ENCODE data around the gene NEGR1.

The NEGR1 gene

GRCh38 chr1:71372496-71372895 is 909.8 kb downstream of the NEGR1 start:
- no peak for DNase-seq (ENCODE audit: low read depth in 2 of 2)
- TF ChIP-seq, protein P1, sequence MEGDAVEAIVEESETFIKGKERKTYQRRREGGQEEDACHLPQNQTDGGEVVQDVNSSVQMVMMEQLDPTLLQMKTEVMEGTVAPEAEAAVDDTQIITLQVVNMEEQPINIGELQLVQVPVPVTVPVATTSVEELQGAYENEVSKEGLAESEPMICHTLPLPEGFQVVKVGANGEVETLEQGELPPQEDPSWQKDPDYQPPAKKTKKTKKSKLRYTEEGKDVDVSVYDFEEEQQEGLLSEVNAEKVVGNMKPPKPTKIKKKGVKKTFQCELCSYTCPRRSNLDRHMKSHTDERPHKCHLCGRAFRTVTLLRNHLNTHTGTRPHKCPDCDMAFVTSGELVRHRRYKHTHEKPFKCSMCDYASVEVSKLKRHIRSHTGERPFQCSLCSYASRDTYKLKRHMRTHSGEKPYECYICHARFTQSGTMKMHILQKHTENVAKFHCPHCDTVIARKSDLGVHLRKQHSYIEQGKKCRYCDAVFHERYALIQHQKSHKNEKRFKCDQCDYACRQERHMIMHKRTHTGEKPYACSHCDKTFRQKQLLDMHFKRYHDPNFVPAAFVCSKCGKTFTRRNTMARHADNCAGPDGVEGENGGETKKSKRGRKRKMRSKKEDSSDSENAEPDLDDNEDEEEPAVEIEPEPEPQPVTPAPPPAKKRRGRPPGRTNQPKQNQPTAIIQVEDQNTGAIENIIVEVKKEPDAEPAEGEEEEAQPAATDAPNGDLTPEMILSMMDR (IDR thresholded peaks at IDR 0.05; ENCODE audit: low read depth, low read length) = no peak
- H3K4me3 ChIP-seq (replicated peaks in 1 of 2; ENCODE audit: low read depth in 2 of 2, low read length in 2 of 2) = no peak overlapping the region

- no peak for DNase-seq (ENCODE audit: low read depth in 2 of 2)
- TF ChIP-seq, protein P1 (IDR thresholded peaks at IDR 0.05; ENCODE audit: low read depth, low read length) = no peak
- no peak overlapping the region for H3K4me3 ChIP-seq (replicated peaks in 1 of 2; ENCODE audit: low read depth in 2 of 2, low read length in 2 of 2)
Measured at GRCh38 chr1:71371581-71371980, 910.8 kb downstream of the NEGR1 start.

DNA sequence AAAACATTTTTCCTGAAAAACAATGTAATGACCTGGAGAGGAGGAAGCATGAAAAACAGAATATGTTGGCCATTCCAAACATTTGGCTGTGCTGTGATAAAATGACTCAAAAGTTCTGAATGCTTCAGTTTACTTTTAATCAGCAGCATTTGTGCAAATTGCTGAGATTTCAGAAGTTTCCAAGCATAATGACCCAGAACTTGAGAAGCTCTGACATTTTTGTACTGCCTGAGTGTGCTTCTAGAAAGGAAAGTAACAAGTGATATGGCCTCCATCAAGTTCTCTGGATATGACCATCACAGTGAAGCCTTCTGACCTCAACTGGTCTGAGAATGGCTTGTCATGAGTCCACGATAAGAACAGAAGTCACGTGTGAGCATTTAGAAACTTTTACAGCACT is 918.1 kb downstream of the NEGR1 start:
- H3K4me3 ChIP-seq (replicated peaks in 1 of 2; ENCODE audit: low read depth in 2 of 2, low read length in 2 of 2) = no peak overlapping the region
- TF ChIP-seq, protein P1 (IDR thresholded peaks at IDR 0.05; ENCODE audit: low read depth, low read length) = no peak
- DNase-seq (ENCODE audit: low read depth in 2 of 2) = peak; percentile 3 to 58

DNA sequence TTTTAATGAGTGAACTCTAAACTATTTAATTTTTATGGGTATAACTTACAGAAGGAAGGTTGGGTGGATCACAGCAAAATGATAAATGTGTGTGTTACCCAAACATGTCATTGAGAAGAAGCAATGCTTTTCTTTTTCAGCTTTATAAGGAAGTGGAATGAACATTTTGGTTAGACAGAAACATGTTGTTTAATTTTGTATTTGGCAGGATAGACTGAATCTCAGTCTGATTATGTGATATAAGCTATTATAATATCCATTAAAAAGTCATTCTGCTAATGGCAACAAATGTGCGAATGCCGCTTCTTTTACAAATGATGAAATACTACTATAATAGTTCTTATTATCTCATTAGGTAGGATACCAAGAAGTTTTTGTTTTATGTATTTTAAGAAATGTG is 919.6 kb downstream of the NEGR1 start:
- TF ChIP-seq, protein P1 (IDR thresholded peaks at IDR 0.05; ENCODE audit: low read depth, low read length) = no peak
- DNase-seq (ENCODE audit: low read depth in 2 of 2) = no peak
- no peak overlapping the region for H3K4me3 ChIP-seq (replicated peaks in 1 of 2; ENCODE audit: low read depth in 2 of 2, low read length in 2 of 2)

DNA sequence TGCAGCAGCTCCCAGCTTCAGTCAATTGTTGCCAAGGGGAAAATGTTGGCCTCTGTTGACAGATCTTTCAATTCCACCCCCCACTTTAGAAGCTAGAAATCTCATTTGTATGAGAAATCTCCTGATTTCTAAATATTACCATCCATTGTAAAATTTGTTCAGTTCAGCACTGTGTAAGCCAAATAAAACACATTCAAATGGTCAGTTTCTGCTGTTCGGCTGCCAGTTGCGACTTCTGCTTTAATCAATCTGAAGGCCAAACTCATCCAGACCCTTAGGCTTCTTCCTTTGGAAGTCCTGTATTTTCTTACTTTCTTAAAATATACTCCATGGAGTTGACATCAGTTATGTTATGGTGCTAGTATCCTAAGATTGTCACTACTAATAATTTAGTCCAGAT is 920.3 kb downstream of the NEGR1 start:
- no peak for DNase-seq (ENCODE audit: low read depth in 2 of 2)
- TF ChIP-seq, protein P1 (IDR thresholded peaks at IDR 0.05; ENCODE audit: low read depth, low read length) = no peak
- no peak overlapping the region for H3K4me3 ChIP-seq (replicated peaks in 1 of 2; ENCODE audit: low read depth in 2 of 2, low read length in 2 of 2)

DNA sequence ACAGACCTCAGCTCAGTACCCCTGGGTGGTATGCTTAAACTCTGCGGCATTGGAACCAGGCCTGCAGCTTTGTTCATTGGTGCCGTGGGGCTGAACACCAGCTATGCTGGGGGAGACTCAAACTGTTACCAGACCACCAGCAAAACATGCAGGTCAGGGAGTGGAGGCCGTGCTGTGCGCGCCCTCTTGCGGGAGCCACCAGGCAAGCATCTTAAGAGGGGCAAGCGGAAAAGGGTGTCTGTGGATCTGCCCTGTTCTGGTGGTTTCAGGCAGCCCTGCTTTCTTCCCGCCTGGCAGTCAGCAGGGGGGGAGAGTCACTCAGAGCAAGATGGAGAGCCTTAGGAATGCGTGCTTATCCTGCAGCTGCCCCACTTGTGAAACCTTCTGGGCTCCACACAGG is 924.6 kb downstream of the NEGR1 start:
- TF ChIP-seq, protein P1 (IDR thresholded peaks at IDR 0.05; ENCODE audit: low read depth, low read length) = peak; percentile 41
- peak; percentile 14 to 25 for DNase-seq (ENCODE audit: low read depth in 2 of 2)
- H3K4me3 ChIP-seq (replicated peaks in 1 of 2; ENCODE audit: low read depth in 2 of 2, low read length in 2 of 2) = no peak overlapping the region

DNA sequence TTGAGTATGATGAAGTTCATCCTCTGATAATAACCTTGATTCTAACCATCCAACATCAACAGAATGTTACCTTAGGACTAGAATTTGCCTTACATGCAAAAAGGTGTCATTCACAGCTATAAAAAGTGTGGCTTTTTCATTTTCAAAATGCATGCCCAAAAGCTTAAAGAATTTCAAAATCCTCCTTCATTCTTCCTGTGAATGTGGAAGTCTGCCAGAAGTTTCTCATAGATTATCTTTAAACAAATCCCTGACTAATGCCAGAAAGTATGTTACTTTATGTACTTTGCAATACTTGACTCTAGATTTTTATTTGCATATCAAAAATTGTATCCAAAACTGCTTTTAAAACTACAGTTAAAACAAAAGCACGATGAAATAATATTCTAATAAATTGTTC is 930.9 kb downstream of the NEGR1 start:
- TF ChIP-seq, protein P1 (IDR thresholded peaks at IDR 0.05; ENCODE audit: low read depth, low read length) = no peak
- H3K4me3 ChIP-seq (replicated peaks in 1 of 2; ENCODE audit: low read depth in 2 of 2, low read length in 2 of 2) = no peak overlapping the region
- DNase-seq (ENCODE audit: low read depth in 2 of 2) = peak; percentile 89

All from cardiac fibroblast (primary cell).